H9 (cell line): ENCODE measurements around the gene TSPAN9. TPM values are rescaled to one million over a fixed set of nuclear protein-coding genes. Genes with fewer than 3 reads are reported as not detected.

Experiments used
- DNase-seq: peaks from one replicate; pipeline ENCODE4 v3.0.0-alpha.2; 2017
- H2AFZ ChIP-seq: one replicate; pipeline ENCODE4 v1.6.1; 2013; ENCODE audit warnings: mild to moderate bottlenecking, low read length, control low read depth, moderate library complexity
- H2AK5ac ChIP-seq: 2 replicates; pipeline ENCODE4 v1.6.1; 2013; ENCODE audit warnings: low read length, control low read depth, mixed read lengths; ENCODE audit not compliant: insufficient read length
- H2BK120ac ChIP-seq: one replicate; pipeline ENCODE4 v1.6.1; 2013; ENCODE audit warnings: low read depth, mild to moderate bottlenecking, low read length, control low read depth, inconsistent platforms; ENCODE audit not compliant: poor library complexity, severe bottlenecking
- H2BK12ac ChIP-seq: 2 replicates; pipeline ENCODE4 v1.6.1; 2013; ENCODE audit warnings: low read length, control low read depth, mixed read lengths, low read depth; ENCODE audit not compliant: insufficient read length
- H2BK15ac ChIP-seq: 2 replicates; pipeline ENCODE4 v1.6.1; 2013; ENCODE audit warnings: low read depth, low read length, control low read depth
- H2BK20ac ChIP-seq: one replicate; pipeline ENCODE4 v1.6.1; 2013; ENCODE audit warnings: low read depth, mild to moderate bottlenecking, low read length, control low read depth, inconsistent platforms; ENCODE audit not compliant: poor library complexity, severe bottlenecking
- H2BK5ac ChIP-seq: 2 replicates; pipeline ENCODE4 v1.6.1; 2013; ENCODE audit warnings: low read length, control low read depth, mixed read lengths; ENCODE audit not compliant: insufficient read length
- H3K14ac ChIP-seq: 2 replicates; pipeline ENCODE4 v1.6.1; 2013; ENCODE audit warnings: low read length, control low read depth; ENCODE audit not compliant: insufficient read depth
- H3K18ac ChIP-seq: 2 replicates; pipeline ENCODE4 v1.6.1; 2013; ENCODE audit warnings: low read depth, mild to moderate bottlenecking, mixed read lengths, low read length, control low read depth; ENCODE audit not compliant: insufficient read length
- H3K23ac ChIP-seq: 2 replicates; pipeline ENCODE4 v1.6.1; 2013; ENCODE audit warnings: low read length, control low read depth, mixed read lengths, low read depth; ENCODE audit not compliant: insufficient read length
- H3K23me2 ChIP-seq: 2 replicates; pipeline ENCODE4 v1.6.1; 2013; ENCODE audit warnings: low read depth, mild to moderate bottlenecking, mixed read lengths, low read length, control low read depth; ENCODE audit not compliant: insufficient read length, poor library complexity, severe bottlenecking
- H3K27ac ChIP-seq: 2 replicates; pipeline ENCODE4 v1.5.1; 2013; ENCODE audit warnings: low read length, control low read depth, mixed read lengths, low read depth; ENCODE audit not compliant: insufficient read length
- H3K27me3 ChIP-seq: 2 replicates; pipeline ENCODE4 v1.6.1; 2013; ENCODE audit warnings: low read length, control low read depth, inconsistent platforms; ENCODE audit not compliant: insufficient read depth
- H3K4ac ChIP-seq: 2 replicates; pipeline ENCODE4 v1.6.1; 2013; ENCODE audit warnings: low read depth, mild to moderate bottlenecking, control low read depth, inconsistent platforms, low read length, moderate library complexity
- H3K4me1 ChIP-seq: 2 replicates; pipeline ENCODE4 v1.6.1; 2013; ENCODE audit warnings: low read length, control low read depth, inconsistent platforms; ENCODE audit not compliant: insufficient read depth
- H3K4me2 ChIP-seq: 2 replicates; pipeline ENCODE4 v1.6.1; 2013; ENCODE audit warnings: low read length, control low read depth, mixed read lengths; ENCODE audit not compliant: insufficient read length, insufficient read depth
- H3K56ac ChIP-seq: 2 replicates; pipeline ENCODE4 v1.6.1; 2013; ENCODE audit warnings: low read depth, mild to moderate bottlenecking, mixed read lengths, low read length, control low read depth; ENCODE audit not compliant: insufficient read length
- H3K79me1 ChIP-seq: 2 replicates; pipeline ENCODE4 v1.6.1; 2013; ENCODE audit warnings: low read depth, mild to moderate bottlenecking, moderate library complexity, low read length, control low read depth, inconsistent platforms; ENCODE audit not compliant: insufficient read depth, poor library complexity, severe bottlenecking
- H3K79me2 ChIP-seq: 2 replicates; pipeline ENCODE4 v1.6.1; 2013; ENCODE audit warnings: low read length, control low read depth, inconsistent platforms; ENCODE audit not compliant: insufficient read depth
- H3K9ac ChIP-seq: 2 replicates; pipeline ENCODE4 v1.6.1; 2013; ENCODE audit warnings: low read length, control low read depth, mixed read lengths; ENCODE audit not compliant: insufficient read length; ENCODE audit errors: extremely low read depth
- H3K9me3 ChIP-seq: one replicate; pipeline ENCODE4 v1.6.1; 2013; ENCODE audit warnings: low read depth, low read length, inconsistent platforms; ENCODE audit not compliant: control insufficient read depth
- H3T11ph ChIP-seq: one replicate; pipeline ENCODE4 v1.6.1; 2013; ENCODE audit warnings: mild to moderate bottlenecking, low read length, control low read depth, inconsistent platforms
- H4K20me1 ChIP-seq: one replicate; pipeline ENCODE4 v1.6.1; 2013; ENCODE audit not compliant: control insufficient read depth, insufficient read length, insufficient read depth
- H4K5ac ChIP-seq: 2 replicates; pipeline ENCODE4 v1.6.1; 2013; ENCODE audit warnings: low read depth, mild to moderate bottlenecking, mixed read lengths, low read length, control low read depth; ENCODE audit not compliant: insufficient read length
- H4K8ac ChIP-seq: replicated peaks from 2 replicates; pipeline ENCODE4 v1.6.1; 2013; ENCODE audit warnings: low read length, control low read depth, mixed read lengths, low read depth; ENCODE audit not compliant: insufficient read length
- H4K91ac ChIP-seq: 2 replicates; pipeline ENCODE4 v1.6.1; 2013; ENCODE audit warnings: low read depth, mild to moderate bottlenecking, moderate library complexity, mixed read lengths, low read length, control low read depth; ENCODE audit not compliant: insufficient read length
- H3K27ac Mint-ChIP-seq, 3 experiments: 2 replicates in 2 of 3; 3 replicates in 1 of 3; pipeline ENCODE4 v1.8.0; 2020 to 2021; ENCODE audit warnings: mixed read lengths in 3 of 3, mild to moderate bottlenecking in 1 of 3, moderate library complexity in 1 of 3
- H3K27me3 Mint-ChIP-seq: 2 replicates; pipeline ENCODE4 v1.8.0; 2021; ENCODE audit warnings: low read depth, mild to moderate bottlenecking, moderate library complexity, mixed read lengths
- H3K36me3 Mint-ChIP-seq, 3 experiments: 2 replicates in 2 of 3; 3 replicates in 1 of 3; pipeline ENCODE4 v1.8.0; 2020 to 2021; ENCODE audit warnings: low read depth in 3 of 3, mixed read lengths in 3 of 3; ENCODE audit not compliant: insufficient read depth in 1 of 3
- H3K4me1 Mint-ChIP-seq, 2 experiments: 2 replicates each; pipeline ENCODE4 v1.8.0; 2020; ENCODE audit warnings: mixed read lengths in 2 of 2
- H3K4me3 Mint-ChIP-seq, 2 experiments: 2 replicates in 1 of 2; 3 replicates in 1 of 2; pipeline ENCODE4 v1.8.0; 2020 to 2021; ENCODE audit warnings: mild to moderate bottlenecking in 2 of 2, mixed read lengths in 2 of 2, moderate library complexity in 1 of 2
- H3K9me3 Mint-ChIP-seq, 2 experiments: 2 replicates in 1 of 2; 3 replicates in 1 of 2; pipeline ENCODE4 v1.8.0; 2020; ENCODE audit warnings: mild to moderate bottlenecking in 2 of 2, mixed read lengths in 2 of 2, moderate library complexity in 1 of 2
- CTCF ChIP-seq: fragments of 200-600 bp; sonication (generic); conservative IDR thresholded peaks from 3 replicates; pipeline ENCODE4 v1.8.0; 2021; ENCODE audit warnings: antibody characterized with exemption, mild to moderate bottlenecking
- WGBS: extraction: QIAGEN DNeasy Blood & Tissue Kit; methylation state at CpG from one replicate; pipeline ENCODE4 v1.1.7; 2013; ENCODE audit warnings: missing lambda C conversion rate, low lambda C conversion rate, mixed read lengths; ENCODE audit not compliant: insufficient read length; ENCODE audit errors: extremely low coverage; 5-methylcytosine and 5-hydroxymethylcytosine counted together
- total RNA-seq: library from RNA; stranded (reverse); gene quantifications from 2 replicates; pipeline ENCODE4 v1.2.1, GENCODE V29; 2021

TSPAN9 gene
- total RNA-seq, 1 experiment from 2014 or later = 19.0 TPM

- Histone ChIP-seq H4K5ac (no peak overlapping the region), H3K9ac (no peak overlapping the region), H2BK20ac (no peak overlapping the region), H2AFZ (no peak overlapping the region), H3K4me2 (no peak overlapping the region), H3K4me1 (no peaks in the 10 kb centered on the region), H4K91ac (no peak overlapping the region), H4K8ac (no peak overlapping the region), H2AK5ac (no peak overlapping the region), H3K27ac (no peak overlapping the region), H3K56ac (no peak overlapping the region), H4K20me1 (no peaks in the 10 kb centered on the region), H2BK120ac (no peak overlapping the region), H2BK5ac (no peak overlapping the region), H3K27me3 (no peaks in the 10 kb centered on the region), H3K23me2 (no peaks in the 10 kb centered on the region), H3K79me1 (no peaks in the 10 kb centered on the region), H3K23ac (no peak overlapping the region), H3K4ac (no peak overlapping the region), H3K14ac (peak overlapping the region; percentile 31; the same call in 1 of the 2 replicates), H3K18ac (no peak overlapping the region), H2BK15ac (no peak overlapping the region), H3K9me3 (no peaks in the 10 kb centered on the region), H2BK12ac (no peak overlapping the region), H3K79me2 (no peaks in the 10 kb centered on the region), H3T11ph (no peak overlapping the region)
- TF ChIP-seq CTCF = no peak
- Mint-ChIP-seq H3K9me3 (no peaks in the 10 kb centered on the region), H3K27me3 (no peaks in the 10 kb centered on the region), H3K27ac (0 out of 7 replicates have a peak overlapping the region, but pooled peaks of 1 of the 3 experiments have one; percentile 13), H3K36me3 (no peaks in the 10 kb centered on the region; a peak in 1 of 7 replicates), H3K4me1 (peaks cover 20 to 38% of the 10 kb centered on the region in 2 experiments), H3K4me3 (no peak overlapping the region)
- DNase-seq = no peak
- no CpG with 5 or more reads among the region's 7 CpGs for WGBS
Measured at GRCh38 chr12:3273409-3273853, 196.3 kb downstream of the TSPAN9 start.
